GM23338 (cell line): Measurements from ENCODE around the gene SUPT5H.

Experiments used
- CREB1 ChIP-seq: fragments of 250-450 bp; sonication (Bioruptor Pico); IDR thresholded peaks from 2 replicates; pipeline ENCODE4 v1.5.0; 2020; ENCODE audit warnings: low read depth, mild to moderate bottlenecking, moderate library complexity
- CTCF ChIP-seq, 2 experiments: fragments of 200-600 bp in 1 of 2; sonication (generic) in 1 of 2; conservative IDR thresholded peaks; 2 replicates each; pipeline versions ENCODE4 v1.5.1 to v1.6.1; 2016 to 2017; ENCODE audit warnings: antibody characterized with exemption in 2 of 2, low read depth in 2 of 2, mild to moderate bottlenecking in 2 of 2, moderate library complexity in 1 of 2
- EZH2 ChIP-seq: fragments of 200-600 bp; sonication (generic); IDR thresholded peaks from one replicate; pipeline ENCODE4 v1.8.0; 2017; ENCODE audit warnings: antibody characterized with exemption, mild to moderate bottlenecking, low read depth; ENCODE audit not compliant: unreplicated experiment
- EZH2phosphoT487 ChIP-seq: fragments of 200-600 bp; sonication (generic); IDR thresholded peaks from one replicate; pipeline ENCODE4 v1.8.1; 2018; ENCODE audit warnings: antibody characterized with exemption; ENCODE audit not compliant: unreplicated experiment
- POLR2AphosphoS5 ChIP-seq: IDR thresholded peaks from 2 replicates; pipeline ENCODE4 v1.6.1; 2016; ENCODE audit warnings: antibody characterized with exemption, low read depth
- REST ChIP-seq: IDR thresholded peaks from one replicate; pipeline ENCODE4 v1.6.1; 2018; ENCODE audit warnings: antibody characterized with exemption; ENCODE audit not compliant: unreplicated experiment
- ZNF114 ChIP-seq: fragments of 250-450 bp; sonication (Bioruptor Pico); IDR thresholded peaks from 2 replicates; pipeline ENCODE4 v1.5.0; 2020; ENCODE audit warnings: mild to moderate bottlenecking, moderate library complexity

GRCh38 chr19:39411832-39412099, 33.6 kb upstream of the SUPT5H start:
- TF ChIP-seq CTCF (conservative IDR thresholded peaks at IDR 0.05; ENCODE audit: low read depth in 2 of 2): peak; percentile 91 to 100
- no peak for TF ChIP-seq REST
- no peak for TF ChIP-seq EZH2
- no peak for TF ChIP-seq EZH2phosphoT487
- TF ChIP-seq ZNF114: no peak; the same call in 1 of the 2 replicates
- no peak; the same call in 1 of the 2 replicates for TF ChIP-seq POLR2AphosphoS5
- no peak for TF ChIP-seq CREB1 (CRISPR knock-in tag)
